Fibroblast of mammary gland (primary cell): ENCODE data around the gene PDS5B.

ENCODE experiments used
- DNase-seq: peaks from one replicate; pipeline ENCODE4 v3.0.0-alpha.2; 2010; ENCODE audit warnings: low read depth
- H3K4me3 ChIP-seq: 2 replicates; pipeline ENCODE4 v1.5.1; 2011; ENCODE audit warnings: low read depth, mild to moderate bottlenecking, low read length, moderate library complexity; ENCODE audit not compliant: control insufficient read depth
- CTCF ChIP-seq: conservative IDR thresholded peaks from 2 replicates; pipeline ENCODE4 v1.5.1; 2011; ENCODE audit warnings: low read depth, low read length, inconsistent platforms; ENCODE audit not compliant: control insufficient read depth, insufficient read depth

PDS5B gene

GRCh38 chr13:32610538-32610937, 24.3 kb downstream of the PDS5B start:
- DNase-seq: no peak
- H3K4me3 ChIP-seq: no peak overlapping the region
- no peak for TF ChIP-seq CTCF

GRCh38 chr13:32610977-32611376, 24.7 kb downstream of the PDS5B start:
- H3K4me3 ChIP-seq: no peak overlapping the region
- no peak for TF ChIP-seq CTCF
- DNase-seq: no peak

- TF ChIP-seq CTCF: no peak
- H3K4me3 ChIP-seq: no peak overlapping the region
- DNase-seq: no peak
Measured at GRCh38 chr13:32616883-32617511, 30.7 kb downstream of the PDS5B start.

- TF ChIP-seq CTCF: no peak
- DNase-seq: no peak
- no peak overlapping the region for H3K4me3 ChIP-seq
Measured at GRCh38 chr13:32622827-32623226, 36.6 kb downstream of the PDS5B start.

- no peak for DNase-seq
- no peak for TF ChIP-seq CTCF
- no peak overlapping the region for H3K4me3 ChIP-seq
Measured at GRCh38 chr13:32624441-32624840, 38.2 kb downstream of the PDS5B start.

GRCh38 chr13:32627793-32628192, 41.5 kb downstream of the PDS5B start:
- DNase-seq: no peak
- no peak for TF ChIP-seq CTCF
- H3K4me3 ChIP-seq: no peak overlapping the region

GRCh38 chr13:32629313-32629712, 43.1 kb downstream of the PDS5B start:
- peak; percentile 17 for DNase-seq
- H3K4me3 ChIP-seq: no peak overlapping the region
- no peak for TF ChIP-seq CTCF
